ENCODE results near the gene NEURL4. TPM values are rescaled to one million over a fixed set of nuclear protein-coding genes. Genes with fewer than 3 reads are reported as not detected.
"Not testable (repeated sequence)": the region's sequence is repeated elsewhere in the genome, so short reads cannot be mapped to it uniquely, and the experiment has no call there.

The NEURL4 gene
- total RNA-seq, 1 donor from 2014 or later: 56.7 TPM

DNA sequence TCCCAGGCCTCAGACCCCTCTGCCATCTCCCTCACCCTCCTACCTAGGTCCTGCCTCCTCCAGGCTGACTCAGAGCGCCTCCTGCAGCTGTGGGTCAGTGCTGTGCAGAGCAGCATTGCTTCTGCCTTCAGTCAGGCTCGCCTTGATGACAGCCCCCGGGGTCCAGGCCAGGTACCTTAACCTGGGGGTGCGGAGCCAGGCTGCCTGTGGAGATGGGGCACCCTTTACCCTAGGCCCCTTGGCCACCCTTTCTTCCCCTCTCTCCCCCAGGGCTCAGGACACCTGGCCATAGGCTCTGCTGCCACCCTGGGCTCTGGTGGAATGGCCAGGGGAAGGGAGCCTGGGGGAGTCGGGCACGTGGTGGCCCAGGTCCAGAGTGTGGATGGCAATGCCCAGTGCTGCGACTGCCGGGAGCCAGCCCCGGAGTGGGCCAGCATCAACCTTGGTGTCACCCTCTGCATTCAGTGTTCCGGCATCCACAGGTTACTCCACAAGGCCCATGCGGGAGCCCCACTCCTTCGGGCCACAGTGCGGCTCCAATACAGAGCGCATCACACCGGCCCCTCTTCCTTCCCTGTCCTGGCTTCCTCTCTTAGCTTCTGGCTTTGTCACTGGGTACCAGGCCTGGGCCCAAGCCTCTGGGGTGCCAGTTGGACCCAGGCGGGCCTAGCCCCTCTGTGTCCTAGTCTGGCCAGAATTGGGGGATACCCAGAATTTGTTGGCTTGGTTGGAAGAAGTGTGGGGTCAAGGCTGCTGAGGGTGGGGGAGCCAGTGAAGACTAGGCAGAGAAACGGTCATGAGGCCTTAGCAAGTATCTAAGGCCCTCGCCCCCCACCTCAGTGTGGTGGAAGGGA is 17.9 kb upstream of the NEURL4 start:
- H3K4me3 Mint-ChIP-seq: no peak overlapping the region
- peak overlapping the region; percentile 3 for H3K27ac Mint-ChIP-seq

DNA sequence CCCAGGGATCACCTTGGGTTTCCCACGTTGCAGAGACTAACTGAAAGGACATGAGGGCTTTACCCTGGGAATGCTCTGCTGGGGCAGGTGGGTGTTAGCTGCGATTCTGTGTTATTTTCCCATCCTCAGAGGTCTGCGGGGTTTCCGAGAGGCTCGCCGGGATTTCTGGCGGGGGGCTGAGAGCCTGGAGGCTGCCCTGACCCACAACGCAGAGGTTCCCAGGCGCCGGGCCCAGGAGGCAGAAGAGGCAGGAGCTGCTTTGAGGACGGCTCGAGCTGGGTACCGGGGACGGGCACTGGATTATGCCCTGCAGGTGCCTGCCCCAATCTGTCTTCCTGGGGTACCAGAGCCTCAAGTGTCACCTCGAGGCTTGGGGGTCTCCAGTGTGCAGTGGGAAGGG is 14.1 kb upstream of the NEURL4 start:
- TF ChIP-seq, protein P1, sequence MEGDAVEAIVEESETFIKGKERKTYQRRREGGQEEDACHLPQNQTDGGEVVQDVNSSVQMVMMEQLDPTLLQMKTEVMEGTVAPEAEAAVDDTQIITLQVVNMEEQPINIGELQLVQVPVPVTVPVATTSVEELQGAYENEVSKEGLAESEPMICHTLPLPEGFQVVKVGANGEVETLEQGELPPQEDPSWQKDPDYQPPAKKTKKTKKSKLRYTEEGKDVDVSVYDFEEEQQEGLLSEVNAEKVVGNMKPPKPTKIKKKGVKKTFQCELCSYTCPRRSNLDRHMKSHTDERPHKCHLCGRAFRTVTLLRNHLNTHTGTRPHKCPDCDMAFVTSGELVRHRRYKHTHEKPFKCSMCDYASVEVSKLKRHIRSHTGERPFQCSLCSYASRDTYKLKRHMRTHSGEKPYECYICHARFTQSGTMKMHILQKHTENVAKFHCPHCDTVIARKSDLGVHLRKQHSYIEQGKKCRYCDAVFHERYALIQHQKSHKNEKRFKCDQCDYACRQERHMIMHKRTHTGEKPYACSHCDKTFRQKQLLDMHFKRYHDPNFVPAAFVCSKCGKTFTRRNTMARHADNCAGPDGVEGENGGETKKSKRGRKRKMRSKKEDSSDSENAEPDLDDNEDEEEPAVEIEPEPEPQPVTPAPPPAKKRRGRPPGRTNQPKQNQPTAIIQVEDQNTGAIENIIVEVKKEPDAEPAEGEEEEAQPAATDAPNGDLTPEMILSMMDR (IDR thresholded peaks at IDR 0.05; ENCODE audit: unreplicated experiment): no peak
- no peak for DNase-seq (ENCODE audit: low spot score in 2 of 2, unreplicated experiment in 2 of 2)
- no peak overlapping the region for H3K27ac Mint-ChIP-seq
- H3K4me3 Mint-ChIP-seq: no peak overlapping the region
- H3K36me3 Mint-ChIP-seq: no peaks in the 10 kb centered on the region
- no peaks in the 10 kb centered on the region for H3K9me3 Mint-ChIP-seq
- H3K4me1 Mint-ChIP-seq: peaks cover 5% of the 10 kb centered on the region
- peaks cover 8% of the 10 kb centered on the region for H3K27me3 Mint-ChIP-seq (ENCODE audit: low read depth)

More for the DNA sequence above, 17.9 kb upstream of the NEURL4 start:
- no peak for DNase-seq (ENCODE audit: low spot score in 2 of 2, unreplicated experiment in 2 of 2)
- H3K9me3 Mint-ChIP-seq: no peaks in the 10 kb centered on the region
- H3K27me3 Mint-ChIP-seq (ENCODE audit: low read depth): peaks cover 4% of the 10 kb centered on the region
- no peaks in the 10 kb centered on the region for H3K36me3 Mint-ChIP-seq
- TF ChIP-seq, protein P1 (IDR thresholded peaks at IDR 0.05; ENCODE audit: unreplicated experiment): no peak
- H3K4me1 Mint-ChIP-seq: peaks cover 23% of the 10 kb centered on the region

DNA sequence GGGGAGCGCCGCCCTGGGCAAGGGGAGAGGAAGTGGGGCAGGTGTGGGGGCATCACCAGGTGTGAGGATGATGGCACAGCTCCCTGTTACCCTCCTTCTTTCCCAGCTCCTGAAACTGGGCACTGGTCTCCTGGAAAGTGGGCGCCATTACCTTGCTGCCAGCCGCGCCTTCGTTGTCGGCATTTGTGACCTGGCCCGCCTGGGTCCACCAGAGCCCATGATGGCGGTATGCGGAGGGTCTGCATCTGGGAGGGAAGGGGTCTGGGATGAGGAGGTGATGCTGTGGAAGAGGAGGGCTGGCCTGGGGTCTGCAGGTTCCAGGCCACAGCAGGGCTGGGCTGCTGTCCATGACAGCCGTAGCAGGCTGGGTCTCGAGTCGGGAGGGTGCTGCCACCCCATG is 12.7 kb upstream of the NEURL4 start:
- H3K27me3 Mint-ChIP-seq (ENCODE audit: low read depth): peaks cover 8% of the 10 kb centered on the region
- no peaks in the 10 kb centered on the region for H3K36me3 Mint-ChIP-seq
- no peak for DNase-seq (ENCODE audit: low spot score in 2 of 2, unreplicated experiment in 2 of 2)
- TF ChIP-seq, protein P1 (IDR thresholded peaks at IDR 0.05; ENCODE audit: unreplicated experiment): no peak
- no peak overlapping the region for H3K27ac Mint-ChIP-seq
- H3K4me3 Mint-ChIP-seq: no peak overlapping the region
- H3K4me1 Mint-ChIP-seq: no peaks in the 10 kb centered on the region
- H3K9me3 Mint-ChIP-seq: no peaks in the 10 kb centered on the region

DNA sequence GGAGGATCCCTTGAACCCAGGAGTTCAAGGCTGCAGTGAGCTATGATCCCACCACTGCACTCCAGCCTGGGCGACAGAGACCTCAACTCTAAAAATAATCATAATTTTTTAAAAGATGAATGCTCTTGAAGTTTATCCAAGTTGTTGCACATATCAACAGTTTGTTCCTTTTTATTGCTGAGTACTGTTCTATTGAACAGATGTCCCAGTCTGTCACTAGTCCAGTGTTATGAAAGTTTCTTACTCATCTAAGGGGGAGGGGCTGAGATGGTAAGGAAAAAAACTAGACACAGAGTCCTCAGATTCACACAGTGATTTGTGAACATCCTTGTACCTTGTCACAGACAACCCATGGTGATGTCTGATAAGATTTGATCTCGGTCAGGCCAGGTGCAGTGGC is 11.0 kb upstream of the NEURL4 start:
- Mint-ChIP-seq H3K27ac (no peak overlapping the region), H3K36me3 (no peaks in the 10 kb centered on the region), H3K9me3 (no peaks in the 10 kb centered on the region), H3K4me1 (no peaks in the 10 kb centered on the region), H3K4me3 (no peak overlapping the region), H3K27me3 (ENCODE audit: low read depth) (peaks cover 8% of the 10 kb centered on the region)
- TF ChIP-seq, protein P1 (IDR thresholded peaks at IDR 0.05; ENCODE audit: unreplicated experiment): no peak
- DNase-seq (ENCODE audit: low spot score in 2 of 2, unreplicated experiment in 2 of 2): no peak

DNA sequence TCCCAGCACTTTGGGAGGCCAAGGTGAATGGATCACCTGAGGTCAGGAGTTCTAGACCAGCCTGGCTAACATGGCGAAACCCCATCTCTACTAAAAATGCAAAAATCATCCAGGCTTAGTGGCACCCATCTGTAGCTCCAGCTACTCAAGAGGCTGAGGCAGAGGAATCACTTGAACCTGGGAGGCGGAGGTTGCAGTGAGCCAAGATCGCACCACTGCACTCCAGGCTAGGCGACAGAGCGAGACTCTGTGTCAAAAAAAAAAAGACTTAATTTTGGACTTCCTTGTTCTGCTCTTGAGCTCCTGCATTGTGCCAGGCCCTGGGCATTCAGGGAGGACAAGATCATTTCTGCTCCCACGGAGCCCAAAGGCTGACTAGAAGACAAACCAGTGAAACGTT is 8.5 kb upstream of the NEURL4 start:
- not testable (repeated sequence) for H3K4me1 Mint-ChIP-seq; H3K27me3 Mint-ChIP-seq (ENCODE audit: low read depth); H3K9me3 Mint-ChIP-seq; H3K36me3 Mint-ChIP-seq; H3K27ac Mint-ChIP-seq; H3K4me3 Mint-ChIP-seq; DNase-seq (ENCODE audit: low spot score in 2 of 2, unreplicated experiment in 2 of 2)

DNA sequence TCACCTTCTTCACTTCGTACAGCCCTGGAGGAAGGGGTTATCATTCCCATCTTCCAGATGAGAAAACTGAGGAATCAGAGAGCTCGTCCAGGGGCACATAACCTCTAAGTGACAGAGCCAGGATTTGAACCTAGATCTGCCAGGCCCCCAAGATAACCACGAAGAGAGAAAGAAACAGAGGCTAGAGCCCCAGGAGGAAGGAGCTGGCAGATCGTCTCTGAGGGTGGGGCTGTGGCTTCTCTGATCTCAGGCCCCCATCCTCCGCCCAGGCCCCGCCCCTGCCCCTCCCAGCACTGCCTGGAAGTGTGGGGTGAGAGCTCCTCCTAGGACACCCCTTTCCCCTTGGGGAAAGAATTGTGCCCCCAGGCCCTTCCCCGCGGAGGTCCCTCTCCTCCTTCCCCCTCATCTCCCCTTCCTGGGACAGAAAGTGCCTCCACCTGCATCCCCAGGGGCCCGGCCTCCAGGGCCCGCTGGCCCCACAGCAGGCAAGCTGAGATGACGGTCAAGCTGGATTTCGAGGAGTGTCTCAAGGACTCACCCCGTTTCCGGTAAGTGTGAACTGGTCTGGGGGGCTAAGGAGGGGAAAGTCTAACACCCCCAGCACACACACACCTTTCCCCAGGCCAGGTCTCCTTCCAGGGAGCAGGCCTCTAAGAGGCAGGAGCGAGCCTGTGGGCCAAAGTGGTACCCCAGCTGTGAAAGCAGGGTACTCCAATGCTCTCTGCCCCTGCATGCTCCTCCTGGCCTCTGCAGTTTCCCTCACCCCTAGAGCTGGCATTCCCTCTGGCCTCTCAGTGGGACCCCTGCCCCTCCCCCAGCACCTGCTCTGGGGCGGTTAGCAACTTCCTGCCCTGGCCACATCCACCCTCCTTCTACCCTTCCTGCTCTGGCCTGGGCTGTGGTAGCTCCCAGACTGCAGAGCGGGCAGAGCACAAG is 7.4 kb upstream of the NEURL4 start, which contains the start of gene ACAP1:
ACAP1 (plus strand) TSS at position 290 of the 936 bp plus-strand sequence; CDS start at position 496, 206 bp downstream.
- peaks cover 3% of the 10 kb centered on the region for H3K27me3 Mint-ChIP-seq (ENCODE audit: low read depth)
- no peaks in the 10 kb centered on the region for H3K9me3 Mint-ChIP-seq
- no peak within 1 kb of the TSS for H3K4me3 Mint-ChIP-seq
- no peaks in the 10 kb centered on the region for H3K36me3 Mint-ChIP-seq
- TF ChIP-seq, protein P1 (IDR thresholded peaks at IDR 0.05; ENCODE audit: unreplicated experiment): no peak
- DNase-seq (ENCODE audit: low spot score in 2 of 2, unreplicated experiment in 2 of 2): no peak
- no peak within 1 kb of the TSS for H3K27ac Mint-ChIP-seq
- H3K4me1 Mint-ChIP-seq: peaks cover 11% of the 10 kb centered on the region

DNA sequence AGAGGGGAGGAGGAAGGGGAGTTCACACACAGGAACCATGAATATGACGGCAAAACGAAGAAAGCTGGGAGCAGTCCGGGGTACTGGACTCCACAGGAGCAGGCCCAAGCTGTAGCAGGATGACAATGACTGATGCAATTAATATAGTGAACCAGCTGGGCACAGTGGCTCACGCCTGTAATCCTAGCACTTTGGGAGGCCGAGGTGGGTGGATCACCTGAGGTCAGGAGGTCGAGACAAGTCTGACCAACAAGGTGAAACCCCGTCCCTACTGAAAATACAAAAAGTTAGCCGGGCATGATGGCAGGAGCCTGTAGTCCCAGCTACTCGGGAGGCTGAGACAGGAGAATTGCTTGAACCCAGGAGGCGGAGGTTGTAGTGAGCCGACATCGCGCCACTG is 6.6 kb upstream of the NEURL4 start:
- not testable (repeated sequence) for H3K36me3 Mint-ChIP-seq; H3K4me3 Mint-ChIP-seq; H3K27me3 Mint-ChIP-seq (ENCODE audit: low read depth); DNase-seq (ENCODE audit: low spot score in 2 of 2, unreplicated experiment in 2 of 2); H3K27ac Mint-ChIP-seq; H3K9me3 Mint-ChIP-seq
- peaks cover 12% of the 10 kb centered on the region for H3K4me1 Mint-ChIP-seq
